H9 (cell line): ENCODE results near the gene ATF6. TPM values are rescaled to one million over a fixed set of nuclear protein-coding genes. Genes with fewer than 3 reads are reported as not detected.
"Not testable (repeated sequence)": the region's sequence is repeated elsewhere in the genome, so short reads cannot be mapped to it uniquely, and the experiment has no call there.

Experiments used
- DNase-seq: peaks from one replicate; pipeline ENCODE4 v3.0.0-alpha.2; 2017
- H2AFZ ChIP-seq: one replicate; pipeline ENCODE4 v1.6.1; 2013; ENCODE audit warnings: mild to moderate bottlenecking, low read length, control low read depth, moderate library complexity
- H2AK5ac ChIP-seq: 2 replicates; pipeline ENCODE4 v1.6.1; 2013; ENCODE audit warnings: low read length, control low read depth, mixed read lengths; ENCODE audit not compliant: insufficient read length
- H2BK120ac ChIP-seq: one replicate; pipeline ENCODE4 v1.6.1; 2013; ENCODE audit warnings: low read depth, mild to moderate bottlenecking, low read length, control low read depth, inconsistent platforms; ENCODE audit not compliant: poor library complexity, severe bottlenecking
- H2BK12ac ChIP-seq: 2 replicates; pipeline ENCODE4 v1.6.1; 2013; ENCODE audit warnings: low read length, control low read depth, mixed read lengths, low read depth; ENCODE audit not compliant: insufficient read length
- H2BK15ac ChIP-seq: 2 replicates; pipeline ENCODE4 v1.6.1; 2013; ENCODE audit warnings: low read depth, low read length, control low read depth
- H2BK20ac ChIP-seq: one replicate; pipeline ENCODE4 v1.6.1; 2013; ENCODE audit warnings: low read depth, mild to moderate bottlenecking, low read length, control low read depth, inconsistent platforms; ENCODE audit not compliant: poor library complexity, severe bottlenecking
- H2BK5ac ChIP-seq: 2 replicates; pipeline ENCODE4 v1.6.1; 2013; ENCODE audit warnings: low read length, control low read depth, mixed read lengths; ENCODE audit not compliant: insufficient read length
- H3K14ac ChIP-seq: 2 replicates; pipeline ENCODE4 v1.6.1; 2013; ENCODE audit warnings: low read length, control low read depth; ENCODE audit not compliant: insufficient read depth
- H3K18ac ChIP-seq: 2 replicates; pipeline ENCODE4 v1.6.1; 2013; ENCODE audit warnings: low read depth, mild to moderate bottlenecking, mixed read lengths, low read length, control low read depth; ENCODE audit not compliant: insufficient read length
- H3K23ac ChIP-seq: 2 replicates; pipeline ENCODE4 v1.6.1; 2013; ENCODE audit warnings: low read length, control low read depth, mixed read lengths, low read depth; ENCODE audit not compliant: insufficient read length
- H3K23me2 ChIP-seq: 2 replicates; pipeline ENCODE4 v1.6.1; 2013; ENCODE audit warnings: low read depth, mild to moderate bottlenecking, mixed read lengths, low read length, control low read depth; ENCODE audit not compliant: insufficient read length, poor library complexity, severe bottlenecking
- H3K27ac ChIP-seq: 2 replicates; pipeline ENCODE4 v1.5.1; 2013; ENCODE audit warnings: low read length, control low read depth, mixed read lengths, low read depth; ENCODE audit not compliant: insufficient read length
- H3K27me3 ChIP-seq: 2 replicates; pipeline ENCODE4 v1.6.1; 2013; ENCODE audit warnings: low read length, control low read depth, inconsistent platforms; ENCODE audit not compliant: insufficient read depth
- H3K4ac ChIP-seq: 2 replicates; pipeline ENCODE4 v1.6.1; 2013; ENCODE audit warnings: low read depth, mild to moderate bottlenecking, control low read depth, inconsistent platforms, low read length, moderate library complexity
- H3K4me1 ChIP-seq: 2 replicates; pipeline ENCODE4 v1.6.1; 2013; ENCODE audit warnings: low read length, control low read depth, inconsistent platforms; ENCODE audit not compliant: insufficient read depth
- H3K4me2 ChIP-seq: 2 replicates; pipeline ENCODE4 v1.6.1; 2013; ENCODE audit warnings: low read length, control low read depth, mixed read lengths; ENCODE audit not compliant: insufficient read length, insufficient read depth
- H3K56ac ChIP-seq: 2 replicates; pipeline ENCODE4 v1.6.1; 2013; ENCODE audit warnings: low read depth, mild to moderate bottlenecking, mixed read lengths, low read length, control low read depth; ENCODE audit not compliant: insufficient read length
- H3K79me1 ChIP-seq: 2 replicates; pipeline ENCODE4 v1.6.1; 2013; ENCODE audit warnings: low read depth, mild to moderate bottlenecking, moderate library complexity, low read length, control low read depth, inconsistent platforms; ENCODE audit not compliant: insufficient read depth, poor library complexity, severe bottlenecking
- H3K79me2 ChIP-seq: 2 replicates; pipeline ENCODE4 v1.6.1; 2013; ENCODE audit warnings: low read length, control low read depth, inconsistent platforms; ENCODE audit not compliant: insufficient read depth
- H3K9ac ChIP-seq: 2 replicates; pipeline ENCODE4 v1.6.1; 2013; ENCODE audit warnings: low read length, control low read depth, mixed read lengths; ENCODE audit not compliant: insufficient read length; ENCODE audit errors: extremely low read depth
- H3K9me3 ChIP-seq: one replicate; pipeline ENCODE4 v1.6.1; 2013; ENCODE audit warnings: low read depth, low read length, inconsistent platforms; ENCODE audit not compliant: control insufficient read depth
- H3T11ph ChIP-seq: one replicate; pipeline ENCODE4 v1.6.1; 2013; ENCODE audit warnings: mild to moderate bottlenecking, low read length, control low read depth, inconsistent platforms
- H4K20me1 ChIP-seq: one replicate; pipeline ENCODE4 v1.6.1; 2013; ENCODE audit not compliant: control insufficient read depth, insufficient read length, insufficient read depth
- H4K5ac ChIP-seq: 2 replicates; pipeline ENCODE4 v1.6.1; 2013; ENCODE audit warnings: low read depth, mild to moderate bottlenecking, mixed read lengths, low read length, control low read depth; ENCODE audit not compliant: insufficient read length
- H4K8ac ChIP-seq: replicated peaks from 2 replicates; pipeline ENCODE4 v1.6.1; 2013; ENCODE audit warnings: low read length, control low read depth, mixed read lengths, low read depth; ENCODE audit not compliant: insufficient read length
- H4K91ac ChIP-seq: 2 replicates; pipeline ENCODE4 v1.6.1; 2013; ENCODE audit warnings: low read depth, mild to moderate bottlenecking, moderate library complexity, mixed read lengths, low read length, control low read depth; ENCODE audit not compliant: insufficient read length
- H3K27ac Mint-ChIP-seq, 3 experiments: 2 replicates in 2 of 3; 3 replicates in 1 of 3; pipeline ENCODE4 v1.8.0; 2020 to 2021; ENCODE audit warnings: mixed read lengths in 3 of 3, mild to moderate bottlenecking in 1 of 3, moderate library complexity in 1 of 3
- H3K27me3 Mint-ChIP-seq: 2 replicates; pipeline ENCODE4 v1.8.0; 2021; ENCODE audit warnings: low read depth, mild to moderate bottlenecking, moderate library complexity, mixed read lengths
- H3K36me3 Mint-ChIP-seq, 3 experiments: 2 replicates in 2 of 3; 3 replicates in 1 of 3; pipeline ENCODE4 v1.8.0; 2020 to 2021; ENCODE audit warnings: low read depth in 3 of 3, mixed read lengths in 3 of 3; ENCODE audit not compliant: insufficient read depth in 1 of 3
- H3K4me1 Mint-ChIP-seq, 2 experiments: 2 replicates each; pipeline ENCODE4 v1.8.0; 2020; ENCODE audit warnings: mixed read lengths in 2 of 2
- H3K4me3 Mint-ChIP-seq, 2 experiments: 2 replicates in 1 of 2; 3 replicates in 1 of 2; pipeline ENCODE4 v1.8.0; 2020 to 2021; ENCODE audit warnings: mild to moderate bottlenecking in 2 of 2, mixed read lengths in 2 of 2, moderate library complexity in 1 of 2
- H3K9me3 Mint-ChIP-seq, 2 experiments: 2 replicates in 1 of 2; 3 replicates in 1 of 2; pipeline ENCODE4 v1.8.0; 2020; ENCODE audit warnings: mild to moderate bottlenecking in 2 of 2, mixed read lengths in 2 of 2, moderate library complexity in 1 of 2
- whole genome bisulfite sequencing: extraction: QIAGEN DNeasy Blood & Tissue Kit; methylation state at CpG from one replicate; pipeline ENCODE4 v1.1.7; 2013; ENCODE audit warnings: missing lambda C conversion rate, low lambda C conversion rate, mixed read lengths; ENCODE audit not compliant: insufficient read length; ENCODE audit errors: extremely low coverage; 5-methylcytosine and 5-hydroxymethylcytosine counted together
- total RNA-seq: library from RNA; stranded (reverse); gene quantifications from 2 replicates; pipeline ENCODE4 v1.2.1, GENCODE V29; 2021
- TF ChIP-seq, protein P1 (sequence below): fragments of 200-600 bp; sonication (generic); conservative IDR thresholded peaks from 3 replicates; pipeline ENCODE4 v1.8.0; 2021; ENCODE audit warnings: antibody characterized with exemption, mild to moderate bottlenecking

The ATF6 gene
- total RNA-seq, 1 experiment from 2014 or later = 11.2 TPM

- Histone ChIP-seq H2BK5ac (no peak overlapping the region), H3K56ac (no peak overlapping the region), H4K8ac (no peak overlapping the region), H2AFZ (no peak overlapping the region), H3K9ac (no peak overlapping the region), H2AK5ac (no peak overlapping the region), H3K4me2 (no peak overlapping the region), H3K14ac (no peak overlapping the region), H3K4ac (no peak overlapping the region), H2BK20ac (no peak overlapping the region), H2BK15ac (no peak overlapping the region), H2BK12ac (no peak overlapping the region), H3K27me3 (no peaks in the 10 kb centered on the region), H3K79me2 (no peaks in the 10 kb centered on the region), H3K23me2 (no peaks in the 10 kb centered on the region), H3K4me1 (no peaks in the 10 kb centered on the region), H3T11ph (no peak overlapping the region), H3K9me3 (no peaks in the 10 kb centered on the region), H3K79me1 (no peaks in the 10 kb centered on the region), H4K20me1 (no peaks in the 10 kb centered on the region), H3K18ac (no peak overlapping the region), H4K91ac (no peak overlapping the region), H2BK120ac (no peak overlapping the region), H3K27ac (no peak overlapping the region), H4K5ac (no peak overlapping the region), H3K23ac (no peak overlapping the region)
- no peak overlapping the region for H3K4me3 Mint-ChIP-seq
- H3K27me3 Mint-ChIP-seq = no peaks in the 10 kb centered on the region
- peaks cover 10 to 11% of the 10 kb centered on the region in 2 experiments; a peak in 4 of 5 replicates for H3K9me3 Mint-ChIP-seq
- H3K27ac Mint-ChIP-seq = no peak overlapping the region
- no CpG with 5 or more reads among the region's 3 CpGs for WGBS
- H3K4me1 Mint-ChIP-seq = peaks cover 4 to 5% of the 10 kb centered on the region in 2 experiments; a peak in 3 of 4 replicates
- peaks cover 12 to 16% (median 12%) of the 10 kb centered on the region in 3 experiments for H3K36me3 Mint-ChIP-seq
- DNase-seq = no peak
- TF ChIP-seq, protein P1, sequence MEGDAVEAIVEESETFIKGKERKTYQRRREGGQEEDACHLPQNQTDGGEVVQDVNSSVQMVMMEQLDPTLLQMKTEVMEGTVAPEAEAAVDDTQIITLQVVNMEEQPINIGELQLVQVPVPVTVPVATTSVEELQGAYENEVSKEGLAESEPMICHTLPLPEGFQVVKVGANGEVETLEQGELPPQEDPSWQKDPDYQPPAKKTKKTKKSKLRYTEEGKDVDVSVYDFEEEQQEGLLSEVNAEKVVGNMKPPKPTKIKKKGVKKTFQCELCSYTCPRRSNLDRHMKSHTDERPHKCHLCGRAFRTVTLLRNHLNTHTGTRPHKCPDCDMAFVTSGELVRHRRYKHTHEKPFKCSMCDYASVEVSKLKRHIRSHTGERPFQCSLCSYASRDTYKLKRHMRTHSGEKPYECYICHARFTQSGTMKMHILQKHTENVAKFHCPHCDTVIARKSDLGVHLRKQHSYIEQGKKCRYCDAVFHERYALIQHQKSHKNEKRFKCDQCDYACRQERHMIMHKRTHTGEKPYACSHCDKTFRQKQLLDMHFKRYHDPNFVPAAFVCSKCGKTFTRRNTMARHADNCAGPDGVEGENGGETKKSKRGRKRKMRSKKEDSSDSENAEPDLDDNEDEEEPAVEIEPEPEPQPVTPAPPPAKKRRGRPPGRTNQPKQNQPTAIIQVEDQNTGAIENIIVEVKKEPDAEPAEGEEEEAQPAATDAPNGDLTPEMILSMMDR = no peak
Observed at GRCh38 chr1:161805399-161806197, 39.5 kb downstream of the ATF6 start.

DNA sequence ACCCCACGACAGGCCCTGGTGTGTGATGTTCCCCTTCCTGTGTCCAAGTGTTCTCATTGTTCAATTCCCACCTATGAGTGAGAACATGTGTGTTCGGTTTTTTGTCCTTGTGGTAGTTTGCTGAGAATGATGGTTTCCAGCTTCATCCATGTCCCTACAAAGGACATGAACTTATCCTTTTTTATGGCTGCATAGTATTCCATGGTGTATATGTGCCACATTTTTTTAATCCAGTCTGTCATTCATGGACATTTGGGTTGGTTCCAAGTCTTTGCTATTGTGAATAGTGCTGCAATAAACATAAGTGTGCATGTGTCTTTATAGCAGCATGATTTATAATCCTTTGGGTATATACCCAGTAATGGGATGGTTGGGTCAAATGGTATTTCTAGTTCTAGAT is 43.1 kb downstream of the ATF6 start:
- H3T11ph ChIP-seq, H3K27me3 Mint-ChIP-seq, H4K91ac ChIP-seq, H2AK5ac ChIP-seq, H3K9me3 ChIP-seq, H2BK120ac ChIP-seq, H3K4me1 Mint-ChIP-seq, H2AFZ ChIP-seq, H2BK12ac ChIP-seq, H3K18ac ChIP-seq, H3K27me3 ChIP-seq, H3K4ac ChIP-seq, DNase-seq, H2BK5ac ChIP-seq, H3K27ac Mint-ChIP-seq, H4K20me1 ChIP-seq, H3K27ac ChIP-seq, H3K9ac ChIP-seq, H4K8ac ChIP-seq, H2BK15ac ChIP-seq, H3K56ac ChIP-seq, H3K79me2 ChIP-seq, H3K4me1 ChIP-seq, H4K5ac ChIP-seq, H3K14ac ChIP-seq, H3K23ac ChIP-seq, H3K4me2 ChIP-seq, H3K4me3 Mint-ChIP-seq, H3K79me1 ChIP-seq, H3K23me2 ChIP-seq, H2BK20ac ChIP-seq: not testable (repeated sequence)
- Mint-ChIP-seq H3K9me3 (peaks cover 14 to 15% of the 10 kb centered on the region in 2 experiments; a peak in 4 of 5 replicates), H3K36me3 (peaks cover 17 to 26% (median 20%) of the 10 kb centered on the region in 3 experiments)
- WGBS = no CpG with 5 or more reads among the region's 2 CpGs
